ENCODE results near the gene TNIP1.
A peak's percentile ranks its signal among the peaks of the same experiment; 100 is the strongest.

TNIP1 gene

GRCh38 chr5:151080613-151081430 is at the start of gene TNIP1:
Gene TNIP1 (minus strand): TSS chr5:151081034. CDS start chr5:151065095, 15,939 bp downstream.
- peak; percentile 69 for DNase-seq

- no peak for DNase-seq
Measured at GRCh38 chr5:151130235-151130921, 49.5 kb upstream of the TNIP1 start.

GRCh38 chr5:151128817-151129216 is 48.0 kb upstream of the TNIP1 start:
- DNase-seq: no peak

- no peak for DNase-seq
Measured at GRCh38 chr5:151127926-151128325, 47.1 kb upstream of the TNIP1 start.

GRCh38 chr5:151126199-151126645 is 45.4 kb upstream of the TNIP1 start:
- DNase-seq: peak; percentile 47

GRCh38 chr5:151125421-151125820 is 44.6 kb upstream of the TNIP1 start:
- DNase-seq: no peak

- DNase-seq: peak; percentile 13
Measured at GRCh38 chr5:151123897-151124751, 43.3 kb upstream of the TNIP1 start.

GRCh38 chr5:151122828-151123227 is 42.0 kb upstream of the TNIP1 start:
- DNase-seq: no peak

GRCh38 chr5:151121665-151122064 is 40.8 kb upstream of the TNIP1 start:
- no peak for DNase-seq

GRCh38 chr5:151121095-151121494 is 40.3 kb upstream of the TNIP1 start:
- no peak for DNase-seq

- DNase-seq: no peak
Measured at GRCh38 chr5:151118913-151119575, 38.2 kb upstream of the TNIP1 start.

- peak; percentile 51 for DNase-seq
Measured at GRCh38 chr5:151115272-151115905, 34.6 kb upstream of the TNIP1 start.

- no peak for DNase-seq
Measured at GRCh38 chr5:151113651-151114050, 32.8 kb upstream of the TNIP1 start.

- no peak for DNase-seq
Measured at GRCh38 chr5:151110992-151111391, 30.2 kb upstream of the TNIP1 start.

- no peak for DNase-seq
Measured at GRCh38 chr5:151110122-151110681, 29.4 kb upstream of the TNIP1 start.

GRCh38 chr5:151108566-151108965 is 27.7 kb upstream of the TNIP1 start:
- DNase-seq: no peak

GRCh38 chr5:151107738-151108520 is 27.1 kb upstream of the TNIP1 start:
- no peak for DNase-seq

GRCh38 chr5:151107084-151107483 is 26.2 kb upstream of the TNIP1 start:
- no peak for DNase-seq

- DNase-seq: no peak
Measured at GRCh38 chr5:151106509-151106908, 25.7 kb upstream of the TNIP1 start.

- no peak for DNase-seq
Measured at GRCh38 chr5:151106043-151106442, 25.2 kb upstream of the TNIP1 start.

- no peak for DNase-seq
Measured at GRCh38 chr5:151105561-151105960, 24.7 kb upstream of the TNIP1 start.
